ENCODE measurements around the gene XCR1.
"Not testable (repeated sequence)": the region's sequence is repeated elsewhere in the genome, so short reads cannot be mapped to it uniquely, and the experiment has no call there.

The XCR1 gene

GRCh38 chr3:46038071-46038470, 10.8 kb upstream of the XCR1 start:
- not testable (repeated sequence) for DNase-seq

GRCh38 chr3:46036191-46036590, 8.9 kb upstream of the XCR1 start:
- no peak for DNase-seq

- no peak for DNase-seq
Measured at GRCh38 chr3:46031747-46032146, 4.5 kb upstream of the XCR1 start.

- no peak for DNase-seq
Measured at GRCh38 chr3:46031269-46031668, 4.0 kb upstream of the XCR1 start.

- DNase-seq = no peak
Measured at GRCh38 chr3:46030626-46031025, 3.3 kb upstream of the XCR1 start.

GRCh38 chr3:46029953-46030543, 2.8 kb upstream of the XCR1 start:
- no peak for DNase-seq

- DNase-seq = no peak
Measured at GRCh38 chr3:46027736-46028397, 584 bp upstream of the XCR1 start.

- no peak for DNase-seq
Measured at GRCh38 chr3:46025139-46025538, 2.1 kb downstream of the XCR1 start.

- DNase-seq = no peak
Measured at GRCh38 chr3:46024131-46024530, 3.2 kb downstream of the XCR1 start.

GRCh38 chr3:46022909-46023785, 4.1 kb downstream of the XCR1 start:
- DNase-seq = no peak

- DNase-seq = no peak
Measured at GRCh38 chr3:46021516-46021915, 5.8 kb downstream of the XCR1 start.

GRCh38 chr3:46020766-46021510, 6.3 kb downstream of the XCR1 start:
- no peak for DNase-seq

GRCh38 chr3:46019707-46020106, 7.6 kb downstream of the XCR1 start:
- no peak for DNase-seq

- no peak for DNase-seq
Measured at GRCh38 chr3:46017720-46018119, 9.6 kb downstream of the XCR1 start.

- no peak for DNase-seq
Measured at GRCh38 chr3:46013316-46014094, 13.8 kb downstream of the XCR1 start.

- no peak for DNase-seq
Measured at GRCh38 chr3:46012246-46012645, 15.0 kb downstream of the XCR1 start.

- no peak for DNase-seq
Measured at GRCh38 chr3:46010519-46011113, 16.7 kb downstream of the XCR1 start.

GRCh38 chr3:46008058-46008457, 19.2 kb downstream of the XCR1 start:
- DNase-seq = no peak

GRCh38 chr3:46007280-46007679, 20.0 kb downstream of the XCR1 start:
- DNase-seq = no peak

GRCh38 chr3:46006238-46007032, 20.8 kb downstream of the XCR1 start:
- no peak for DNase-seq

GRCh38 chr3:46003706-46004105, 23.6 kb downstream of the XCR1 start:
- not testable (repeated sequence) for DNase-seq
